HepG2 (cell line): Measurements from ENCODE around the gene POLH. TPM values are rescaled to one million over a fixed set of nuclear protein-coding genes. Genes with fewer than 3 reads are reported as not detected.

Experiments
- CEBPG ChIP-seq: IDR thresholded peaks from 2 replicates; pipeline ENCODE4 v1.6.1; 2016
- FOXK2 ChIP-seq: fragments of 450-650 bp; IDR thresholded peaks from 2 replicates; pipeline ENCODE4 v1.6.1; 2016
- GLI4 ChIP-seq: sonication (generic); formaldehyde crosslinking; IDR thresholded peaks from 2 replicates; pipeline ENCODE4 v1.5.1; 2020; ENCODE audit warnings: missing genetic modification reagents, mild to moderate bottlenecking, moderate library complexity, borderline replicate concordance
- MBD4 ChIP-seq: IDR thresholded peaks from 2 replicates; pipeline ENCODE4 v1.6.1; 2012; ENCODE audit warnings: low read length, inconsistent platforms, borderline replicate concordance
- ZFP90 ChIP-seq: sonication (generic); formaldehyde crosslinking; IDR thresholded peaks from 2 replicates; pipeline ENCODE4 v1.8.0; 2022; ENCODE audit warnings: missing genetic modification reagents, mild to moderate bottlenecking, inconsistent platforms, borderline replicate concordance
- ZFX ChIP-seq: sonication (generic); formaldehyde crosslinking; IDR thresholded peaks from 2 replicates; pipeline ENCODE4 v1.4.0; 2020; ENCODE audit warnings: mild to moderate bottlenecking, low read depth, missing genetic modification reagents, moderate library complexity
- ZNF430 ChIP-seq: sonication (generic); formaldehyde crosslinking; IDR thresholded peaks from 2 replicates; pipeline ENCODE4 v1.9.0; 2021; ENCODE audit warnings: mild to moderate bottlenecking, missing genetic modification reagents
- ZNF431 ChIP-seq: sonication (generic); formaldehyde crosslinking; IDR thresholded peaks from 2 replicates; pipeline ENCODE4 v1.9.0; 2022; ENCODE audit warnings: missing genetic modification reagents, low read depth, mild to moderate bottlenecking, borderline replicate concordance
- polyA plus RNA-seq, 8 experiments: library from polyadenylated mRNA; depleted of rRNA in 3 of 8; stranded (reverse) in 7 of 8; unstranded in 1 of 8; fragments of >200 nt; fragmentation: Illumina TruSeq in 4 of 8; extraction: Trizol in 4 of 8; gene quantifications; 2 replicates each; pipeline versions ENCODE4 v1.2.1 to v1.2.3, GENCODE V29; 2011 to 2016; ENCODE audit warnings: low read depth in 4 of 8, missing spikeins in 1 of 8, mixed read lengths in 1 of 8; ENCODE audit not compliant: insufficient read depth in 1 of 8
- total RNA-seq, 5 experiments: library from RNA; depleted of rRNA; stranded (reverse); fragments of >200 nt; fragmentation: Illumina TruSeq; extraction: Trizol; gene quantifications; 2 replicates each; pipeline ENCODE4 v1.2.3, GENCODE V29; 2016; ENCODE audit warnings: low read depth in 1 of 5
- TF ChIP-seq, protein P1 (sequence below): IDR thresholded peaks from 2 replicates; pipeline ENCODE4 v1.6.1; 2016; ENCODE audit warnings: missing genetic modification reagents, missing compliant biosample characterization
- TF ChIP-seq, protein P2 (sequence below): sonication (generic); formaldehyde crosslinking; IDR thresholded peaks from 2 replicates; pipeline ENCODE4 v1.9.0; 2021; ENCODE audit warnings: missing genetic modification reagents, borderline replicate concordance
- TF ChIP-seq, protein P3 (sequence below): sonication (generic); formaldehyde crosslinking; IDR thresholded peaks from 2 replicates; pipeline ENCODE4 v1.5.0; 2020; ENCODE audit warnings: mild to moderate bottlenecking, missing genetic modification reagents, moderate library complexity
- TF ChIP-seq, protein P4 (sequence below): sonication (generic); formaldehyde crosslinking; IDR thresholded peaks from 2 replicates; pipeline ENCODE4 v1.4.0; 2020; ENCODE audit warnings: mild to moderate bottlenecking, missing genetic modification reagents
- TF ChIP-seq, protein P5 (sequence below): sonication (generic); formaldehyde crosslinking; IDR thresholded peaks from 2 replicates; pipeline ENCODE4 v1.8.1; 2023; ENCODE audit warnings: mild to moderate bottlenecking, missing genetic modification reagents
- TF ChIP-seq, protein P6 (sequence below): sonication (generic); formaldehyde crosslinking; IDR thresholded peaks from 2 replicates; pipeline ENCODE4 v1.4.0; 2020; ENCODE audit warnings: missing genetic modification reagents
- TF ChIP-seq, protein P7 (sequence below): sonication (generic); formaldehyde crosslinking; IDR thresholded peaks from 2 replicates; pipeline ENCODE4 v1.5.0; 2020; ENCODE audit warnings: missing genetic modification reagents

POLH gene
- total and polyA plus RNA-seq, 2 of the 13 experiments (the other 11 are each of a cell fraction or from before 2014, with no cell fraction given) = 11.6 to 25.0 TPM

DNA sequence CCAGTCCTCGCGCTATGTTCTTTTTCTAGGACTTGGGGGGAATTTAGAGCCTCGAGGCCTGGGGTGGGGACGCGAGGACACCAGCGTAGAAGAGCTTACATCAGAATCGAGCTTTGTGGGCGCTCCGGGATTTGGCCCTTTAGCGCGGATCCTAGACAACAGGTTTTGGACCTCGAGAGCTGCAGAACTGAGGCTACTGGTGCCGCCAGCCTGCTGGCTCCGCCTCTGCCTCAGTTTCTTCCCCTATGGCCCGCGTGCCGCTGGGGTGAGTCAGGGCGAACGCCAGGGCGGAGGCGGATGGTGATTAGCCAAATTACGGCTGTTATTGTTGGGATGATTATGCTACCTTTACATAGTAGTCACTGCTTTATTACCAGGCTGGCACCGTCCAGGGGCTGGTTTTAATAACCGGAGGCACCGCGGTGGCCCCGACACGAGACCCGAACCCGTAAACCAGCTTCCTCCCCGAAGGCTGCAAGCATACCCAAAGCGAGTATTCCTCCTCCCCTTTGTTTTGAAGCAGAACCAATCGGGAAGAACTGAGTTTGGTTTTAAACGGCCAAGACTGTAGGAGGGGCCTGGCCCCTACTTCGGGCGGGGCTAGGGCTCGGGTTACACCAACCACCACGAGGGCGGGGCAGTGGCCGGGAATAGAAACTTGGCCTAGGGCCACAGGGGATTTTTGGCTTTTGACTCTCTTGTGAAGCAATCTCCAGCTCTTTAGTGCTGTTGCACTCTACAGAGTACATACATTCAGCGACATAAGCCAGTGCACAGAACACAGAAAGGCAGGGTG, 53.7 kb downstream of the POLH start (continued):
- TF ChIP-seq MBD4 (no peak), GLI4 (CRISPR knock-in tag) (peak; percentile 77; the same call in 1 of the 2 replicates), ZNF431 (CRISPR knock-in tag) (peak; percentile 19; the same call in 1 of the 2 replicates), ZFP90 (peak; percentile 85), ZNF430 (CRISPR knock-in tag) (peak; percentile 84; the same call in 1 of the 2 replicates), ZFX (CRISPR knock-in tag) (peak; percentile 81; the same call in 1 of the 2 replicates), CEBPG (CRISPR knock-in tag) (peak; percentile 97), FOXK2 (peak; percentile 50)
- TF ChIP-seq, protein P1, sequence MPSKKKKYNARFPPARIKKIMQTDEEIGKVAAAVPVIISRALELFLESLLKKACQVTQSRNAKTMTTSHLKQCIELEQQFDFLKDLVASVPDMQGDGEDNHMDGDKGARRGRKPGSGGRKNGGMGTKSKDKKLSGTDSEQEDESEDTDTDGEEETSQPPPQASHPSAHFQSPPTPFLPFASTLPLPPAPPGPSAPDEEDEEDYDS (CRISPR knock-in tag) = peak; percentile 100
- TF ChIP-seq, protein P2, sequence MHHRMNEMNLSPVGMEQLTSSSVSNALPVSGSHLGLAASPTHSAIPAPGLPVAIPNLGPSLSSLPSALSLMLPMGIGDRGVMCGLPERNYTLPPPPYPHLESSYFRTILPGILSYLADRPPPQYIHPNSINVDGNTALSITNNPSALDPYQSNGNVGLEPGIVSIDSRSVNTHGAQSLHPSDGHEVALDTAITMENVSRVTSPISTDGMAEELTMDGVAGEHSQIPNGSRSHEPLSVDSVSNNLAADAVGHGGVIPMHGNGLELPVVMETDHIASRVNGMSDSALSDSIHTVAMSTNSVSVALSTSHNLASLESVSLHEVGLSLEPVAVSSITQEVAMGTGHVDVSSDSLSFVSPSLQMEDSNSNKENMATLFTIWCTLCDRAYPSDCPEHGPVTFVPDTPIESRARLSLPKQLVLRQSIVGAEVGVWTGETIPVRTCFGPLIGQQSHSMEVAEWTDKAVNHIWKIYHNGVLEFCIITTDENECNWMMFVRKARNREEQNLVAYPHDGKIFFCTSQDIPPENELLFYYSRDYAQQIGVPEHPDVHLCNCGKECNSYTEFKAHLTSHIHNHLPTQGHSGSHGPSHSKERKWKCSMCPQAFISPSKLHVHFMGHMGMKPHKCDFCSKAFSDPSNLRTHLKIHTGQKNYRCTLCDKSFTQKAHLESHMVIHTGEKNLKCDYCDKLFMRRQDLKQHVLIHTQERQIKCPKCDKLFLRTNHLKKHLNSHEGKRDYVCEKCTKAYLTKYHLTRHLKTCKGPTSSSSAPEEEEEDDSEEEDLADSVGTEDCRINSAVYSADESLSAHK (CRISPR knock-in tag) = 0 out of 2 replicates have a peak, but pooled peaks have one; percentile 17
- TF ChIP-seq, protein P3, sequence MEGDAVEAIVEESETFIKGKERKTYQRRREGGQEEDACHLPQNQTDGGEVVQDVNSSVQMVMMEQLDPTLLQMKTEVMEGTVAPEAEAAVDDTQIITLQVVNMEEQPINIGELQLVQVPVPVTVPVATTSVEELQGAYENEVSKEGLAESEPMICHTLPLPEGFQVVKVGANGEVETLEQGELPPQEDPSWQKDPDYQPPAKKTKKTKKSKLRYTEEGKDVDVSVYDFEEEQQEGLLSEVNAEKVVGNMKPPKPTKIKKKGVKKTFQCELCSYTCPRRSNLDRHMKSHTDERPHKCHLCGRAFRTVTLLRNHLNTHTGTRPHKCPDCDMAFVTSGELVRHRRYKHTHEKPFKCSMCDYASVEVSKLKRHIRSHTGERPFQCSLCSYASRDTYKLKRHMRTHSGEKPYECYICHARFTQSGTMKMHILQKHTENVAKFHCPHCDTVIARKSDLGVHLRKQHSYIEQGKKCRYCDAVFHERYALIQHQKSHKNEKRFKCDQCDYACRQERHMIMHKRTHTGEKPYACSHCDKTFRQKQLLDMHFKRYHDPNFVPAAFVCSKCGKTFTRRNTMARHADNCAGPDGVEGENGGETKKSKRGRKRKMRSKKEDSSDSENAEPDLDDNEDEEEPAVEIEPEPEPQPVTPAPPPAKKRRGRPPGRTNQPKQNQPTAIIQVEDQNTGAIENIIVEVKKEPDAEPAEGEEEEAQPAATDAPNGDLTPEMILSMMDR (CRISPR knock-in tag) = no peak; the same call in 1 of the 2 replicates
- TF ChIP-seq, protein P4, sequence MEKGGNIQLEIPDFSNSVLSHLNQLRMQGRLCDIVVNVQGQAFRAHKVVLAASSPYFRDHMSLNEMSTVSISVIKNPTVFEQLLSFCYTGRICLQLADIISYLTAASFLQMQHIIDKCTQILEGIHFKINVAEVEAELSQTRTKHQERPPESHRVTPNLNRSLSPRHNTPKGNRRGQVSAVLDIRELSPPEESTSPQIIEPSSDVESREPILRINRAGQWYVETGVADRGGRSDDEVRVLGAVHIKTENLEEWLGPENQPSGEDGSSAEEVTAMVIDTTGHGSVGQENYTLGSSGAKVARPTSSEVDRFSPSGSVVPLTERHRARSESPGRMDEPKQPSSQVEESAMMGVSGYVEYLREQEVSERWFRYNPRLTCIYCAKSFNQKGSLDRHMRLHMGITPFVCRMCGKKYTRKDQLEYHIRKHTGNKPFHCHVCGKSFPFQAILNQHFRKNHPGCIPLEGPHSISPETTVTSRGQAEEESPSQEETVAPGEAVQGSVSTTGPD (CRISPR knock-in tag) = 0 out of 2 replicates have a peak, but pooled peaks have one; percentile 41
- TF ChIP-seq, protein P5, sequence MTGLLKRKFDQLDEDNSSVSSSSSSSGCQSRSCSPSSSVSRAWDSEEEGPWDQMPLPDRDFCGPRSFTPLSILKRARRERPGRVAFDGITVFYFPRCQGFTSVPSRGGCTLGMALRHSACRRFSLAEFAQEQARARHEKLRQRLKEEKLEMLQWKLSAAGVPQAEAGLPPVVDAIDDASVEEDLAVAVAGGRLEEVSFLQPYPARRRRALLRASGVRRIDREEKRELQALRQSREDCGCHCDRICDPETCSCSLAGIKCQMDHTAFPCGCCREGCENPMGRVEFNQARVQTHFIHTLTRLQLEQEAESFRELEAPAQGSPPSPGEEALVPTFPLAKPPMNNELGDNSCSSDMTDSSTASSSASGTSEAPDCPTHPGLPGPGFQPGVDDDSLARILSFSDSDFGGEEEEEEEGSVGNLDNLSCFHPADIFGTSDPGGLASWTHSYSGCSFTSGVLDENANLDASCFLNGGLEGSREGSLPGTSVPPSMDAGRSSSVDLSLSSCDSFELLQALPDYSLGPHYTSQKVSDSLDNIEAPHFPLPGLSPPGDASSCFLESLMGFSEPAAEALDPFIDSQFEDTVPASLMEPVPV (CRISPR knock-in tag) = no peak
- TF ChIP-seq, protein P6, sequence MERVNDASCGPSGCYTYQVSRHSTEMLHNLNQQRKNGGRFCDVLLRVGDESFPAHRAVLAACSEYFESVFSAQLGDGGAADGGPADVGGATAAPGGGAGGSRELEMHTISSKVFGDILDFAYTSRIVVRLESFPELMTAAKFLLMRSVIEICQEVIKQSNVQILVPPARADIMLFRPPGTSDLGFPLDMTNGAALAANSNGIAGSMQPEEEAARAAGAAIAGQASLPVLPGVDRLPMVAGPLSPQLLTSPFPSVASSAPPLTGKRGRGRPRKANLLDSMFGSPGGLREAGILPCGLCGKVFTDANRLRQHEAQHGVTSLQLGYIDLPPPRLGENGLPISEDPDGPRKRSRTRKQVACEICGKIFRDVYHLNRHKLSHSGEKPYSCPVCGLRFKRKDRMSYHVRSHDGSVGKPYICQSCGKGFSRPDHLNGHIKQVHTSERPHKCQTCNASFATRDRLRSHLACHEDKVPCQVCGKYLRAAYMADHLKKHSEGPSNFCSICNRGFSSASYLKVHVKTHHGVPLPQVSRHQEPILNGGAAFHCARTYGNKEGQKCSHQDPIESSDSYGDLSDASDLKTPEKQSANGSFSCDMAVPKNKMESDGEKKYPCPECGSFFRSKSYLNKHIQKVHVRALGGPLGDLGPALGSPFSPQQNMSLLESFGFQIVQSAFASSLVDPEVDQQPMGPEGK (CRISPR knock-in tag) = peak; percentile 92
- TF ChIP-seq, protein P7, sequence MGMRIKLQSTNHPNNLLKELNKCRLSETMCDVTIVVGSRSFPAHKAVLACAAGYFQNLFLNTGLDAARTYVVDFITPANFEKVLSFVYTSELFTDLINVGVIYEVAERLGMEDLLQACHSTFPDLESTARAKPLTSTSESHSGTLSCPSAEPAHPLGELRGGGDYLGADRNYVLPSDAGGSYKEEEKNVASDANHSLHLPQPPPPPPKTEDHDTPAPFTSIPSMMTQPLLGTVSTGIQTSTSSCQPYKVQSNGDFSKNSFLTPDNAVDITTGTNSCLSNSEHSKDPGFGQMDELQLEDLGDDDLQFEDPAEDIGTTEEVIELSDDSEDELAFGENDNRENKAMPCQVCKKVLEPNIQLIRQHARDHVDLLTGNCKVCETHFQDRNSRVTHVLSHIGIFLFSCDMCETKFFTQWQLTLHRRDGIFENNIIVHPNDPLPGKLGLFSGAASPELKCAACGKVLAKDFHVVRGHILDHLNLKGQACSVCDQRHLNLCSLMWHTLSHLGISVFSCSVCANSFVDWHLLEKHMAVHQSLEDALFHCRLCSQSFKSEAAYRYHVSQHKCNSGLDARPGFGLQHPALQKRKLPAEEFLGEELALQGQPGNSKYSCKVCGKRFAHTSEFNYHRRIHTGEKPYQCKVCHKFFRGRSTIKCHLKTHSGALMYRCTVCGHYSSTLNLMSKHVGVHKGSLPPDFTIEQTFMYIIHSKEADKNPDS (CRISPR knock-in tag) = peak; percentile 33; the same call in 1 of the 2 replicates
